HepG2 (cell line): ENCODE measurements around the gene NOMO2.
"Not testable (repeated sequence)": the region's sequence is repeated elsewhere in the genome, so short reads cannot be mapped to it uniquely, and the experiment has no call there.

Experiments used
- ATF7 ChIP-seq, 2 experiments: fragments of 450-650 bp in 1 of 2; sonication (generic) in 1 of 2; formaldehyde crosslinking in 1 of 2; IDR thresholded peaks; 2 replicates each; pipeline versions ENCODE4 v1.4.0 to v1.6.1; 2016 to 2020; ENCODE audit warnings: antibody characterized with exemption in 1 of 2, mild to moderate bottlenecking in 1 of 2, missing genetic modification reagents in 1 of 2
- TF ChIP-seq, protein P1 (sequence below): sonication (generic); formaldehyde crosslinking; IDR thresholded peaks from 2 replicates; pipeline ENCODE4 v1.4.0; 2020; ENCODE audit warnings: missing genetic modification reagents

GRCh38 chr16:18610147-18610803, 48.4 kb upstream of the NOMO2 start:
- not testable (repeated sequence) for TF ChIP-seq ATF7 (IDR thresholded peaks at IDR 0.05); ATF7 (CRISPR knock-in tag; IDR thresholded peaks at IDR 0.05)
- TF ChIP-seq, protein P1, sequence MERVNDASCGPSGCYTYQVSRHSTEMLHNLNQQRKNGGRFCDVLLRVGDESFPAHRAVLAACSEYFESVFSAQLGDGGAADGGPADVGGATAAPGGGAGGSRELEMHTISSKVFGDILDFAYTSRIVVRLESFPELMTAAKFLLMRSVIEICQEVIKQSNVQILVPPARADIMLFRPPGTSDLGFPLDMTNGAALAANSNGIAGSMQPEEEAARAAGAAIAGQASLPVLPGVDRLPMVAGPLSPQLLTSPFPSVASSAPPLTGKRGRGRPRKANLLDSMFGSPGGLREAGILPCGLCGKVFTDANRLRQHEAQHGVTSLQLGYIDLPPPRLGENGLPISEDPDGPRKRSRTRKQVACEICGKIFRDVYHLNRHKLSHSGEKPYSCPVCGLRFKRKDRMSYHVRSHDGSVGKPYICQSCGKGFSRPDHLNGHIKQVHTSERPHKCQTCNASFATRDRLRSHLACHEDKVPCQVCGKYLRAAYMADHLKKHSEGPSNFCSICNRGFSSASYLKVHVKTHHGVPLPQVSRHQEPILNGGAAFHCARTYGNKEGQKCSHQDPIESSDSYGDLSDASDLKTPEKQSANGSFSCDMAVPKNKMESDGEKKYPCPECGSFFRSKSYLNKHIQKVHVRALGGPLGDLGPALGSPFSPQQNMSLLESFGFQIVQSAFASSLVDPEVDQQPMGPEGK (CRISPR knock-in tag) = not testable (repeated sequence)
